Measurements from ENCODE around the gene PEX1.

DNA sequence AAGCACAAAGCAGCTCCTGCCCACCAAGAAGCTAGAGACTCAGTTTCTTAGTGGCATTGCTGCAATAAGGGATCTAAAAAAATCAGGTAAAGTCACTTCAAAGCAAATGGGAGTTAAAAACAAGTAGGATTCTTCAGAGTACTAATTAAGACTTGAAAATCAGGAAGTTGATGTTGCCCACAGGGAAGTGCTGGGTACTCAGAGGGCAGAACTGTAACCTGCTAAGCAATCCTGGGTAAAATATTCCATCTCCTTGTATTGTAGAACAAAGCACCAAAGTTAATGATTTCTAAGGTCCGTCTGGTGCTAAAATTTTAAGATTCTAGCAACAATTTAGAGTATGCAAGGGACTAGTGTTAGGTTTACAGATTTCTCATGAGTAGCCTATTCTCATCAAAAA lies 8.3 kb downstream of the PEX1 start:
- TF ChIP-seq, protein P1, sequence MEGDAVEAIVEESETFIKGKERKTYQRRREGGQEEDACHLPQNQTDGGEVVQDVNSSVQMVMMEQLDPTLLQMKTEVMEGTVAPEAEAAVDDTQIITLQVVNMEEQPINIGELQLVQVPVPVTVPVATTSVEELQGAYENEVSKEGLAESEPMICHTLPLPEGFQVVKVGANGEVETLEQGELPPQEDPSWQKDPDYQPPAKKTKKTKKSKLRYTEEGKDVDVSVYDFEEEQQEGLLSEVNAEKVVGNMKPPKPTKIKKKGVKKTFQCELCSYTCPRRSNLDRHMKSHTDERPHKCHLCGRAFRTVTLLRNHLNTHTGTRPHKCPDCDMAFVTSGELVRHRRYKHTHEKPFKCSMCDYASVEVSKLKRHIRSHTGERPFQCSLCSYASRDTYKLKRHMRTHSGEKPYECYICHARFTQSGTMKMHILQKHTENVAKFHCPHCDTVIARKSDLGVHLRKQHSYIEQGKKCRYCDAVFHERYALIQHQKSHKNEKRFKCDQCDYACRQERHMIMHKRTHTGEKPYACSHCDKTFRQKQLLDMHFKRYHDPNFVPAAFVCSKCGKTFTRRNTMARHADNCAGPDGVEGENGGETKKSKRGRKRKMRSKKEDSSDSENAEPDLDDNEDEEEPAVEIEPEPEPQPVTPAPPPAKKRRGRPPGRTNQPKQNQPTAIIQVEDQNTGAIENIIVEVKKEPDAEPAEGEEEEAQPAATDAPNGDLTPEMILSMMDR (IDR thresholded peaks at IDR 0.05; ENCODE audit: extremely low read depth in 1 of 2, insufficient read depth in 1 of 2, low read depth in 1 of 2, low read length in 2 of 2) = no peak
- TF ChIP-seq EZH2 (IDR thresholded peaks at IDR 0.05; ENCODE audit: borderline replicate concordance, low read depth, low read length, severe bottlenecking) (no peak), POLR2AphosphoS5 (IDR thresholded peaks at IDR 0.05; ENCODE audit: insufficient read depth, low read depth, low read length) (no peak), POLR2A (IDR thresholded peaks at IDR 0.05; ENCODE audit: low read depth, low read length) (no peak), JUN (IDR thresholded peaks at IDR 0.05; ENCODE audit: borderline replicate concordance, insufficient read depth, insufficient read length, low read depth) (no peak), MYC (IDR thresholded peaks at IDR 0.05; ENCODE audit: low read depth, low read length) (no peak)
